ENCODE data around the gene CR2.
"Not testable (repeated sequence)": the region's sequence is repeated elsewhere in the genome, so short reads cannot be mapped to it uniquely, and the experiment has no call there.

Gene CR2

DNA sequence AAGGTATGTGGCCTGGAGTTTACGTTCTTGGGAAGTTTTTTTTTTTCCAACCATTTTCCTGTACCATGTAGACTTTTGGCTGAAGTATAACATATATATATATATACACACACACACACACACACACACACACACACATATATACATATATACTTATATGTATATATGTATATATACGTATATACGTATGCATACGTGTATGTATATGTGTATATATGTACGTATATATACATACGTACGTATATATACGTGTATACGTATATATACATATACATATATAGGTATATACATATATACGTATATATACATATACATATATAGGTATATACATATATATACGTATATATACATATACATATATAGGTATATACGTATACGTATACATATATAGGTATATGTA, 60.8 kb downstream of the CR2 start:
- no peak for DNase-seq

DNA sequence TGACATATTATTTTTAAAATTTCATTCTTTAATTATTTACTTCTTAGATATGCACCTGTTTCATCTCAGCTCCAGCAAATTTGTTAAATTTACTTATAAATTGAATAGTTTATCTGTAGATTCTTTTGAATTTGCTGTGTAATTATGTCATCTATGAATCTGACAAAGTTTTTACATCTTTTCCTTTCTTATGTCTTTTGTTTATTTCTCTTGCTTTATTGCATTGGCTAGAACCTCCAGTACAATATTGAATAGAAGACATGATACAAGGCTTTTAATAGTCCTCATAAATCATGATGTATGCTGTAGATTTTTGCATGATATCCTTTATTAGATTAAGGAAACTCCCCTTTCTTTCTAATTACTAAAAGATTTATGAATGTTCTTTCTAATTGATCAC, 62.6 kb downstream of the CR2 start:
- DNase-seq, result no peak

DNA sequence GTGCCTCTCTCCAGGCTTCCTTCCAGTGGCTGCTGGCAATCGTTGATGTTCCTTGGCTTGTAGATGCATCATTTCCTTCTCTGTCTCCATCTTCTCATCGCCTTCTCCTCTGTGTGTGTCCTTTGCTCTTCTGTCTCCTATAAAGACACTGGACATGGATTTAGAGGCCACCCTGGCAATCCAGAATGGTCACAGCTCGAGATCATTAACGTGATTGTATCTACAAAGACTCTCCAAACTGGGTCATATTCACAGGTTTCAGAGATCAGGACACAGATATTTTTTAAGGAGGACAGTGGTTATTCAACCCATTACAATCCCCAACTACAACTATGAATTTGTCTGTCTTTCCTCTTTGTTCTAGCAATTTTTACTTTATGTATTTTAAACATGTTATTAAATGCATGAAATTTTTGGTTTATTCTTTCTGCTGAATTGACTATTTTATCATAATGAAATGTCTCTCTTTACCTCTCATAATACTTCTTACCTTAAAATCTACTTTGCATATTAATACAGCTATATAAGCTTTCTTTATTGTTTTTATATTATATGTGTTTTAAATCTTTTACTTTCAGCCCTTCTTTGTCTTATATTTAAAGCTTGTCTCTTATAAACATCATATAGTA, 64.6 kb downstream of the CR2 start:
- DNase-seq, result no peak

DNA sequence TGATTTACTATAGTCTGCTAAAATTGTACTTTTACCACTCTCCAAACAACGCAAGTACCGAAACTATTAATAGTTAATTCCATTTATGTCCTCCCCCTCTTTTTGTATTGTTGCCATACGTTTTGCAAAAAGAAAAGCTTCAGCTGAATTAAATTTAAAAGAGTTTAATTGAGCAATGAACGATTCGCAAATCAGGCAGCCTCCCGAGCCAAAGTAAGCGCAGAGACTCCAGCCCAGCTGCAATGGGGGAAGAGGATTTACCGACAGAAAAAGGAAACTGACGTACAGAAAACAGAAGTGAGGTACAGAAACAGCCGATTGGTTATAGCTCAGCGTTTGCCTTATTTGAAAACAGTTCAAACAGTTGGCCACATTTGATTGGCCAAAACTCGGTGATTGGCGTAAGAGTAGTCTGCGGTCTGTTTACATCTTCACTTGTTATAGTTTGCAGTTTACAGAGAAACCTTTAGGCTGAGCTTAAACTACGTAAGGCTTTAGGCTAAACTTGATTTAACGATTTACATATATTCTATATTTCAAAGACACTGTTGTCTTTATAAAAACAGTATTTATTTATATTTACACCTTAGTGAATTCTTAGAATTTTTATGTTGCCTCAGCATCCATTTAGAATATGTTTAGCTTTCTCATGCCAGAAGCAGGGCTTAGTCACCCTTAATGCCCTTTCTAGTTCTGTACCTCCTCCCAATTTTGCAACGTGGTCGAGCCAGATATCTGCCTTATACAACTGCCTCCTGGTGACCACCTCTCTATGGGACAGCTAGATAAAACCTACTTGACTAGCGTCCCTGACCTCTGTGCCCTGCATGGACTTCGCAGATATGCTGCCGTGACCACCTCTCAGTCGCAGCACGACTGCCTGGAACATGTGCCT, 65.6 kb downstream of the CR2 start:
- DNase-seq, result no peak

DNA sequence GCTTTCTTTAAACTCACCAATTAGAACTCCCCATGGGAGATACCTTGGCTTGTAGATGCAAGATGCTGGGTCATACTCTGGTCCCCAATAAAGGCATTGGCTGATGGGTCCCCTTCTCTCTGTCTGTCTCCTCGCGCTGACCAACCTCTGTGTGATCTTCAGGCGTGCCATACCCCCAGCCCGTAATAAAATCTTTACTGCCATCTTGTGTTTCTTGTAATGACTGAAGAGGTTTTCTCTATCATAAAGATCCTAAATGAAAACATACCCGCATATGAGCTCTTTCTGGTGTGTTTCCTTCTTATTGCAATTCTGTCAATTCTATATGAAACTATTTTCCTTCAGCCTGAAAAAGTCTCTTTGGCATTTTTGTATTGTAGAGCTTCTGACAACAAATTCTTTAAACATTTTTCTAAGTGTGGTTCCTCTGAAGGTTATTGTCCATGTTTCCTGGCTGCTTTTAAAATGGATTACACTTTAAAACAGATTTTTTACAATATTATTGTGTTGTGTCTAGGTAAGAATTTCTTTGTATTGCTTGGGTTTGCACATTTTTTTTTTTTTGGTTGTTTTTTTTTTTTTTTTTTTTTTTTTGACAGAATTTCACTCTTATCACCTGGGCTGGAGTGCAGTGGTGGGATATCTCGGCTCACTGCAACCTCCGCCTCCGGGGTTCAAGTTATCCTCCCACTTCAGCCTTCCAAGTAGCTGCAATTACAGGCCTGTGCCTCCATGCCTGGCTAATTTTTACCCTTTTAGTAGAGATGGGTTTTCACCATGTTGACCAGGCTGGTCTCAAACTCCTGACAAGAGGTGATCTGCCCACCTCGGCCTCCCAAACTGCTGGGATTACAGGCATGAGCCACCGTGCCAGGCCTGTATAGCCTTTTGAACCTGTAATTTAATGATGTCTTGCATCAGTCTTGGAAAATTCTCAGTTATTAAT, 66.5 kb downstream of the CR2 start:
- DNase-seq, result not testable (repeated sequence)

DNA sequence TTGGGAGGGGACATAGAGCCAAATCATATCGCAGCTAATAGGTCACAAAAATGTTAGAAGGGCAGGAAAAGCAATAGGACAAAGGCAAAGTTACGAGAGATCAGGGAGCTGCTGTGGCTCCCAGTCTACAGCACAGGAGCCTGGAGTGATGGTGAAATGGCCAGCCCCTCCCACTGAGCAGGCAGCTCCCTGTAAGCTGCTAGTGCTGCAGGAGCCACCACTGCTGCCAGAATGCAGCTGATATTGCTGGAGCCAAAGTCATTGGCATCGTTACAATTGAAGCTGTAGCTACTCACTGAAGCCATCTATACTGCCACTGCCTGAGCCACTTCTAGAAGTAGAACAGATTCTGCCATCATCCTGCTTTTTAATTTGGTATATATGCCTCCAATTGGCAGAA, 71.1 kb downstream of the CR2 start:
- DNase-seq, result not testable (repeated sequence)

DNA sequence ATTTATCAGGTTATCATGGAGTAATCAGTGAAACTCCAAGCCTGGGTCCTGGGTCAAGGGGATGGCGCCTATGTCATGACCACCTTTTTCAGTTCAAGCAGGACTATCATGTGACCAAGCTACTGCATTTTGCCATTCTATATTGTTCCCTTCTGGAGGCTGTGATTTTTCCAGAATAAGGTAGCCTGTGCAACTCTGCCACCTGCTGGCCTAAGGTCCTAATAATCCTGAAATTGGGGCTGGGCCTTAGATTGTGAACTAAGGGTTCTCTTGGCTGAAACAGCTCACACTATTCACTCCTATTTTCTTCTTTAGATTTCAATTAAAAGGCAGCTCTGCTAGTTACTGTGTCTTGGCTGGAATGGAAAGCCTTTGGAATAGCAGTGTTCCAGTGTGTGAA, 74.3 kb downstream of the CR2 start:
- DNase-seq, result not testable (repeated sequence)

DNA sequence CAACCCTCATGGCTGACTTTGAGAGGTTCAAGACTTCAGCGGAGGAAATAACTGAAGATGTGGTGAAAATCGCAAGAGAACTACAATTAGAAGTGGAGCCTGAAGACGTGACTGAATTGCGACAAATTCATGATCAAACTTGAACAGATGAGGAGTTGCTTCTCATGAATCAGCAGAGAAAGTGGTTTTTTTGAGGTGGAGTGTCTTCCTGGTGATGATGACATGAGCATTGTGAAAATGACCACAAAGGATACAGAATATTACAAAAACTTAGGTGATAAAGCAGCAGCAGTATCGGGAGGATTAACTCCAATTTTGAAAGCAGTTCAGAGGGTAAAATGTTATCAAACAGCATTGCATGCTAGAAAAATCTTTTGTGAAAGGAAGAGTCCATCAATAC, 82.1 kb downstream of the CR2 start:
- DNase-seq, result not testable (repeated sequence)

Data from NCI-H2171 treated with DMSO at 0.1 percent for 48 hours (cell line).